ENCODE data around the gene ZMYND19.

The ZMYND19 gene

GRCh38 chr9:137589441-137590122 lies 730 bp downstream of the ZMYND19 start (continued):
- peak; percentile 66; the same call in 1 of the 2 replicates for TF ChIP-seq SCRT1 (tag by site-specific recombination; IDR thresholded peaks at IDR 0.05; ENCODE audit: borderline replicate concordance)
- TF ChIP-seq PBX3 (CRISPR knock-in tag; IDR thresholded peaks at IDR 0.05), result 0 out of 2 replicates have a peak, but pooled peaks have one; percentile 31
- TF ChIP-seq ZBTB26 (tag by site-specific recombination; optimal IDR thresholded peaks at IDR 0.05), result peak; percentile 84
- peak; percentile 75 for TF ChIP-seq SCRT2 (tag by site-specific recombination; IDR thresholded peaks at IDR 0.05)
- TF ChIP-seq ZNF624 (tag by site-specific recombination; IDR thresholded peaks at IDR 0.05), result no peak
- peak; percentile 41 for TF ChIP-seq ZNF335 (tag by site-specific recombination; conservative IDR thresholded peaks at IDR 0.05)
- peak; percentile 35; the same call in 1 of the 2 replicates for TF ChIP-seq ZBTB17 (tag by site-specific recombination; IDR thresholded peaks at IDR 0.05)
- peak; percentile 31 for TF ChIP-seq SP2 (tag by site-specific recombination; IDR thresholded peaks at IDR 0.05)

GRCh38 chr9:137588891-137589290 lies 1.4 kb downstream of the ZMYND19 start:
- peak; percentile 65 for TF ChIP-seq ZNF341 (tag by site-specific recombination; IDR thresholded peaks at IDR 0.05; ENCODE audit: low read depth)
- TF ChIP-seq PATZ1 (tag by site-specific recombination; IDR thresholded peaks at IDR 0.05), result no peak
- Histone ChIP-seq H3K9me3 (ENCODE audit: control insufficient read depth, insufficient read depth, low read depth, low read length) (no peaks in the 10 kb centered on the region), H3K4me3 (ENCODE audit: low read depth, low read length) (peak overlapping the region; percentile 69; the same call in 1 of the 2 replicates), H3K27ac (ENCODE audit: extremely low read depth, low read depth, low read length) (no peak overlapping the region), H3K36me3 (ENCODE audit: control insufficient read depth in 2 of 2, insufficient read depth in 1 of 2, low read length in 2 of 2) (peaks cover 11 to 55% of the 10 kb centered on the region in 2 experiments; a peak in 2 of 3 replicates), H3K4me1 (ENCODE audit: control insufficient read depth, insufficient read depth, low read length) (peaks cover 2% of the 10 kb centered on the region; the same call in 1 of the 2 replicates)
- POLR2A ChIA-PET, result interaction anchor here (0.7 to 4.2 kb wide), 5 partner anchors 10 to 38 kb away, joined by 3 to 24 read pairs (median 9); partner anchors contain the start of genes ARRDC1, DPH7, EHMT1 and PNPLA7
- CTCF ChIA-PET, result interaction anchor here (0.6 to 2.6 kb wide), 5 partner anchors 10 to 614 kb away, joined by 3 to 24 read pairs (median 3); partner anchors contain the start of gene DPH7

GRCh38 chr9:137588311-137588710 lies 2.0 kb downstream of the ZMYND19 start:
- Histone ChIP-seq H3K9me3 (ENCODE audit: control insufficient read depth, insufficient read depth, low read depth, low read length) (no peaks in the 10 kb centered on the region), H3K36me3 (ENCODE audit: control insufficient read depth in 2 of 2, insufficient read depth in 1 of 2, low read length in 2 of 2) (peaks cover 11 to 61% of the 10 kb centered on the region in 2 experiments; a peak in 2 of 3 replicates), H3K4me1 (ENCODE audit: control insufficient read depth, insufficient read depth, low read length) (peaks cover 2% of the 10 kb centered on the region; the same call in 1 of the 2 replicates), H3K4me3 (ENCODE audit: low read depth, low read length) (no peak overlapping the region), H3K27ac (ENCODE audit: extremely low read depth, low read depth, low read length) (no peak overlapping the region)
- POLR2A ChIA-PET, result interaction anchor here (0.7 to 4.2 kb wide), 4 partner anchors 9 to 38 kb away, joined by 3 to 24 read pairs (median 12); partner anchors contain the start of genes ARRDC1, DPH7, EHMT1 and PNPLA7
- TF ChIP-seq HOXC10 (CRISPR knock-in tag; IDR thresholded peaks at IDR 0.05) (no peak), ZNF529 (tag by site-specific recombination; IDR thresholded peaks at IDR 0.05; ENCODE audit: insufficient replicate concordance) (no peak), GLIS1 (tag by site-specific recombination; IDR thresholded peaks at IDR 0.05) (no peak), TCF7L2 (IDR thresholded peaks at IDR 0.05; ENCODE audit: borderline replicate concordance, low read depth, low read length) (no peak)
- TF ChIP-seq, protein P1, sequence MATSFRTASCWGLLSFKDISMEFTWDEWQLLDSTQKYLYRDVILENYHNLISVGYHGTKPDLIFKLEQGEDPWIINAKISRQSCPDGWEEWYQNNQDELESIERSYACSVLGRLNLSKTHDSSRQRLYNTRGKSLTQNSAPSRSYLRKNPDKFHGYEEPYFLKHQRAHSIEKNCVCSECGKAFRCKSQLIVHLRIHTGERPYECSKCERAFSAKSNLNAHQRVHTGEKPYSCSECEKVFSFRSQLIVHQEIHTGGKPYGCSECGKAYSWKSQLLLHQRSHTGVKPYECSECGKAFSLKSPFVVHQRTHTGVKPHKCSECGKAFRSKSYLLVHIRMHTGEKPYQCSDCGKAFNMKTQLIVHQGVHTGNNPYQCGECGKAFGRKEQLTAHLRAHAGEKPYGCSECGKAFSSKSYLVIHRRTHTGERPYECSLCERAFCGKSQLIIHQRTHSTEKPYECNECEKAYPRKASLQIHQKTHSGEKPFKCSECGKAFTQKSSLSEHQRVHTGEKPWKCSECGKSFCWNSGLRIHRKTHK (tag by site-specific recombination; IDR thresholded peaks at IDR 0.05), result no peak
- CTCF ChIA-PET, result interaction anchor here (0.6 to 2.6 kb wide), 4 partner anchors 10 to 613 kb away, joined by 3 to 24 read pairs (median 4); partner anchors contain the start of gene DPH7

Measured in HEK293 (cell line).